H1 (cell line): ENCODE results near the gene ANKRD11.
"Not testable (repeated sequence)": the region's sequence is repeated elsewhere in the genome, so short reads cannot be mapped to it uniquely, and the experiment has no call there.

Experiments
- BCL11A ChIP-seq, 2 experiments: IDR thresholded peaks; one replicate each; pipeline ENCODE4 v1.6.1; 2011; ENCODE audit warnings: low read depth in 2 of 2, low read length in 2 of 2, mild to moderate bottlenecking in 2 of 2
- CEBPB ChIP-seq: IDR thresholded peaks from 2 replicates; pipeline ENCODE4 v1.6.1; 2012; ENCODE audit warnings: low read depth, low read length
- FOSL1 ChIP-seq: IDR thresholded peaks from 2 replicates; pipeline ENCODE4 v1.6.1; 2011; ENCODE audit warnings: mild to moderate bottlenecking, low read depth, low read length, moderate library complexity; ENCODE audit not compliant: insufficient read depth
- HDAC2 ChIP-seq, 2 experiments: fragments of 300-600 bp in 1 of 2; sonication (generic) in 1 of 2; IDR thresholded peaks; 2 replicates each; pipeline ENCODE4 v1.6.1; 2011 to 2012; ENCODE audit warnings: low read depth in 2 of 2, low read length in 2 of 2, mild to moderate bottlenecking in 2 of 2, moderate library complexity in 2 of 2, borderline replicate concordance in 1 of 2, inconsistent platforms in 1 of 2
- HDAC6 ChIP-seq: IDR thresholded peaks from one replicate; pipeline ENCODE4 v1.7.1; 2012; ENCODE audit warnings: low read depth, mild to moderate bottlenecking, inconsistent platforms, low read length, moderate library complexity
- JUN ChIP-seq: IDR thresholded peaks from 2 replicates; pipeline ENCODE4 v1.6.1; 2011; ENCODE audit warnings: low read depth, mild to moderate bottlenecking, improper control_type of control experiment, low read length
- POLR2A ChIP-seq, 2 experiments: IDR thresholded peaks; 1 replicate in 1 of 2; 2 replicates in 1 of 2; pipeline ENCODE4 v1.6.1; 2011; ENCODE audit warnings: low read depth in 2 of 2, low read length in 2 of 2, mild to moderate bottlenecking in 2 of 2; ENCODE audit errors: control extremely low read depth in 1 of 2
- POLR2AphosphoS5 ChIP-seq: IDR thresholded peaks from 2 replicates; pipeline ENCODE4 v1.6.1; 2011; ENCODE audit warnings: low read depth, low read length
- RAD21 ChIP-seq, 2 experiments: IDR thresholded peaks in 1 of 2; conservative IDR thresholded peaks in 1 of 2; 2 replicates each; pipeline ENCODE4 v1.6.1; 2011; ENCODE audit warnings: low read depth in 2 of 2, low read length in 2 of 2, improper control_type of control experiment in 1 of 2, inconsistent platforms in 1 of 2, mild to moderate bottlenecking in 1 of 2, moderate library complexity in 1 of 2
- RFX5 ChIP-seq: IDR thresholded peaks from 2 replicates; pipeline ENCODE4 v1.6.1; 2011; ENCODE audit warnings: low read depth, low read length, improper control_type of control experiment, borderline replicate concordance
- RNF2 ChIP-seq: fragments of 200-900, 300-1000 bp; sonication (generic); IDR thresholded peaks from 2 replicates; pipeline ENCODE4 v1.7.1; 2016; ENCODE audit warnings: borderline replicate concordance, low read depth, mild to moderate bottlenecking, antibody characterized with exemption, low read length; ENCODE audit not compliant: poor library complexity, severe bottlenecking; ENCODE audit errors: missing control alignments
- TF ChIP-seq, protein P1 (sequence below), 3 experiments: IDR thresholded peaks; 1 replicate in 2 of 3; 2 replicates in 1 of 3; pipeline versions ENCODE4 v1.5.1 to v1.6.1; 2011; ENCODE audit warnings: low read length in 3 of 3, mild to moderate bottlenecking in 3 of 3, inconsistent platforms in 2 of 3, low read depth in 1 of 3, moderate library complexity in 1 of 3; ENCODE audit not compliant: insufficient read depth in 1 of 3; ENCODE audit errors: control extremely low read depth in 1 of 3

DNA sequence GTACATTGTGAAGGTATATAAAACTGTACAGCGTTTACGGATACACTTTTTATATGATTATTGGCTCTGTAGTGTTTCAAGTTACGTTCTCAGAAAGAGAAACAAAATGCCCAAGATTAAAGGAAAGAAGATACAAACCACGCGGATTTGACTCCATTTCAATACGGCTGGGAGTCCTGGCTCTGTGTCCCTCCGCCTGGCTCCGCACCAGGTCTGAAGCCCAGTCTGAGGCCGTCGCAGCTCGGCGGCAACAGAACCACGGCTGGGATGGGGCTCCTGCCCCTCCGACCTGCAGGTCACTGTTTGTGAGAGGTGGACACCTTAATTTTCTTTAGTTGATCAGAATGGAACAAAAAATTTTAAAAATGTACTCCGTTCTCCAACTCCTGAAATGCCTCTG is 222.6 kb downstream of the ANKRD11 start:
- not testable (repeated sequence) for TF ChIP-seq HDAC2 (IDR thresholded peaks at IDR 0.05; ENCODE audit: borderline replicate concordance in 1 of 2, low read depth in 2 of 2, low read length in 2 of 2); POLR2A (IDR thresholded peaks at IDR 0.05; ENCODE audit: control extremely low read depth in 1 of 2, low read depth in 2 of 2, low read length in 2 of 2); FOSL1; JUN; CEBPB; POLR2AphosphoS5; HDAC6; RFX5; BCL11A (IDR thresholded peaks at IDR 0.05; ENCODE audit: low read depth in 2 of 2, low read length in 2 of 2); RAD21 (IDR thresholded peaks at IDR 0.05 in 1 of 2, conservative IDR thresholded peaks at IDR 0.05 in 1 of 2; ENCODE audit: low read depth in 2 of 2, low read length in 2 of 2); RNF2
- TF ChIP-seq, protein P1, sequence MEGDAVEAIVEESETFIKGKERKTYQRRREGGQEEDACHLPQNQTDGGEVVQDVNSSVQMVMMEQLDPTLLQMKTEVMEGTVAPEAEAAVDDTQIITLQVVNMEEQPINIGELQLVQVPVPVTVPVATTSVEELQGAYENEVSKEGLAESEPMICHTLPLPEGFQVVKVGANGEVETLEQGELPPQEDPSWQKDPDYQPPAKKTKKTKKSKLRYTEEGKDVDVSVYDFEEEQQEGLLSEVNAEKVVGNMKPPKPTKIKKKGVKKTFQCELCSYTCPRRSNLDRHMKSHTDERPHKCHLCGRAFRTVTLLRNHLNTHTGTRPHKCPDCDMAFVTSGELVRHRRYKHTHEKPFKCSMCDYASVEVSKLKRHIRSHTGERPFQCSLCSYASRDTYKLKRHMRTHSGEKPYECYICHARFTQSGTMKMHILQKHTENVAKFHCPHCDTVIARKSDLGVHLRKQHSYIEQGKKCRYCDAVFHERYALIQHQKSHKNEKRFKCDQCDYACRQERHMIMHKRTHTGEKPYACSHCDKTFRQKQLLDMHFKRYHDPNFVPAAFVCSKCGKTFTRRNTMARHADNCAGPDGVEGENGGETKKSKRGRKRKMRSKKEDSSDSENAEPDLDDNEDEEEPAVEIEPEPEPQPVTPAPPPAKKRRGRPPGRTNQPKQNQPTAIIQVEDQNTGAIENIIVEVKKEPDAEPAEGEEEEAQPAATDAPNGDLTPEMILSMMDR (IDR thresholded peaks at IDR 0.05; ENCODE audit: control extremely low read depth in 1 of 3, insufficient read depth in 1 of 3, low read depth in 1 of 3, low read length in 3 of 3): not testable (repeated sequence)
